Activated T-helper 1 cell treated with Interleukin-2 at 50 U/mL for 16 hours (primary cell): ENCODE results near the gene MAMDC2.

ENCODE experiments used
- DNase-seq: peaks from one replicate; pipeline ENCODE4 v3.0.0-alpha.2; 2020; ENCODE audit warnings: low read depth

MAMDC2 gene

DNA sequence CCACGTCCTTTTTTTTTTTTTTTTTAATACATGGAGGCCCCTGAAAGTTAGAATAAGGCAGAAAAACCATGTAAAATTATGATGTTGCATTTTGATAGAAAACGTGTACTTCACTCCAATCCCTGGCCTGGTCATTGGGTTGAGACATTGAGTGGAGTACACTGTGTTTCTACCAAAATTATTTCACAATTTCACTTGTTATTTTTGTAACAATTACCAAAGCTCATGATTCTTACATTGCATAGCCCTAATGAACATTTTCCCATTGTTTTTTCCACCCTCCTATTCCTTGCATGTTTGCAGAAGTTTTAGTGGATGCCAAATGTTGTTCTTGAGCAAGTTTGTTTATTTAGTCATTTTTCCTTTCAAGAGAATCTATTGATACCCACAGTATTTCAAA is 21.9 kb downstream of the MAMDC2 start:
- DNase-seq, result no peak

DNA sequence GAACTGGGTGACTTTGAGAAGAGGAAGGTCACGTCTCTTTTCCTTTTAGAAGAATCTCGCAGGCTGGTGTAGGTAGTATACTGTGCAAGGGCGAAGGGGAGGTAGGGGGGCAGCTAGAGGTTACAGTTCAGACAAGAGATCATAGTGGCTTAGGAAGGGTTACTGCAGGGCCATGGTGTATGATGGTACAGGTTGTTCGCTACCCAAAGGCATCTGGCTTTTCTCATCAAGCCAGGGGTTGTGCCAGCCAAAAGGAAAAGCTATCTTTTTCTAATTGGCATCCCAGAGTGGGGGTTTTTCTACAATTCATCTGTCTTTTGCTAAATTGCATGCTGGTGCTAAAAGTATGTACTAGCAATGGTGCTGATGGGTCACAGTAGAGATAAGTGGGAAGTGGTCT is 22.8 kb downstream of the MAMDC2 start:
- no peak for DNase-seq

DNA sequence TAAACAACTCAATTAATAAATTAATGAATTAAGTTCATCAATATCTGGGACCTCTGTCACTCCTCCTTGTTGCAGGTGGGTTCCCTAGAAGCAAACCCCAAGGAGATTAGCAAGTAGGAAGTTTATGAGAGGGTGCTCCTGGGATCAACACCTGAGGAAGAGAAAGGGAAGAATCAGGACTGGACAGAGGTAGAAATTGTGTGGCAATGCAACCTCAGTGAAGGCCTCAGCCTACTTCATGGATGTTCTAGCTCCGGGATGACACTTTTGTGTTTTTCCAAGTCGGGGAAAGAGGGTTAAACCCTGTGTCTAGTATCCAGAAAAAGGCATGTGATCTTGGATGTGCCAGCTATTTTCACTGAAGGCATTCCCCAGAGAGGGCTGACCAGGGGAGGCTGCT is 23.2 kb downstream of the MAMDC2 start:
- no peak for DNase-seq

DNA sequence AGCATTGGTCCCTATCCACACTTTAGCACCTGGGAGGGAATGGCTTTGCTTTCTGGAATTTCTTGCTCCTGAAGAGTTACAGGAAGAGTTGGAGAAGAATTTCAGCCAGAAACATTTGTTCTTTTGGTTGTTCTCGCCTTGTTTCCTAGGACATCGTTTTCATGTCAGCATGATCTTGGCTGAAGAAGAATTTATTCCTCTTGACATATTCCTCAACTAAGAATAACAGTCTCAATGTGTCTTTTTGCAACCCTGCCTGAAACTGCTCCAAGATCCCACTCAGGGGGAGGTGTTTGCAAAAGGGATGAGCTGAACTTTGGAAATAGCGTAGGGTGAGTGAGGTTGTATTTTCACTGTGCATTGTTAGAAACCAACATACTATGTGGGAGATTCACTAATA is 26.1 kb downstream of the MAMDC2 start:
- DNase-seq, result no peak

DNA sequence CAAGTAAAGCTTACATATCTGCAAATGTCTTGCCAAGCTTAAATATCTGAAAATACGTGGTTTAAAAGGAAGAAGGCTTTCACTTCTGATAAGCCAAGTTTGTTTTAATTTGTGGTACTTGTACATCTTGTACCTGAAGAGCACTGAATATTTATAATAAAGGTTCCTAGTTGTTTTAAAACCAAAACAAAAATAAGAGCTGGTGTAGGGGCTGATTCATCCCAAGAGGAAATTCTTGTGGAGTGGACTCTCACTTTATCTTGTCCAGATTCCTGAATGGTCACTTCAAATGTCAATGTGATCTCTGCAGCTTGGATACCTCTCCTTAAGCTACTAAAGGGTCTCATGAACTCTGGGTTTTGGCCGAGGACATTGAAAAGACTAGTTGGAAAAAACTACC is 29.5 kb downstream of the MAMDC2 start:
- DNase-seq, result no peak

DNA sequence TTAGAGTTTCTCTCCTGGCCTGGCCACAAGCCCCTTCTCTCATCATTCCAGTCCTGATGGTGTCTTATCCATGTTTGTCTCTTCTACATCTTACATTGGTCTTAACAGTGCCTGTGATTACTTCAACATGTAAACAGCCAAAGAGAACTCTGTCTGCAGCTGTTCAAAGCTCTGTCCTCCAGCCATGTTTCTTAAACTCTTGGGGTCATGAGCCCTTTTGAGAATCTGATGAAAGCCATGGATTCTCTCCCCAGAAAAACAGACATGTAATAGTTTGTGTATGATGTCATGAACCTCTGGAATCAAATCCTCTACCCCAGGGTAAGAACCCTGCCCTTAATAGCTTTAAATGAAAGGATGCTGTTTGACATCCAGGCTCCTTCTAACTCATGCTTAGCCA is 30.1 kb downstream of the MAMDC2 start:
- no peak for DNase-seq

DNA sequence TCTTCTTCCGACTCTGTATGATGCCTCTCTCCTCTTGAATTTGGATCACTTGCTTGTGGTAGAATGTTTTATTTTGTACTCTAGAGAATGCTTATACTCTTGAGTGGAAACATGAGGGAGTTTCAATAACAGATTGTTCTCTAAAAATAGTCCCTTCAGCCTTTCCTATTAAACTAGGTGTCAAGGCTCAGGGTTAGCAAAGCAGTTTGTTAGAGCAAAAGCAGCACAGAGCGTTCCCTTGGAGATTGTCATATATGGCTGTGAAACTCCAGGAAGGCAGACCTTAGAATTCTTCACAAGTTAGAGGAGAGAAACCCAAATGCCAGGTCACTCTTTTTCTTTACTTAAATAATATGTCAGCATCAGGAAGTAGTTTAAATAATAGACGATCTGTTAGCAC is 33.0 kb downstream of the MAMDC2 start:
- DNase-seq, result no peak

DNA sequence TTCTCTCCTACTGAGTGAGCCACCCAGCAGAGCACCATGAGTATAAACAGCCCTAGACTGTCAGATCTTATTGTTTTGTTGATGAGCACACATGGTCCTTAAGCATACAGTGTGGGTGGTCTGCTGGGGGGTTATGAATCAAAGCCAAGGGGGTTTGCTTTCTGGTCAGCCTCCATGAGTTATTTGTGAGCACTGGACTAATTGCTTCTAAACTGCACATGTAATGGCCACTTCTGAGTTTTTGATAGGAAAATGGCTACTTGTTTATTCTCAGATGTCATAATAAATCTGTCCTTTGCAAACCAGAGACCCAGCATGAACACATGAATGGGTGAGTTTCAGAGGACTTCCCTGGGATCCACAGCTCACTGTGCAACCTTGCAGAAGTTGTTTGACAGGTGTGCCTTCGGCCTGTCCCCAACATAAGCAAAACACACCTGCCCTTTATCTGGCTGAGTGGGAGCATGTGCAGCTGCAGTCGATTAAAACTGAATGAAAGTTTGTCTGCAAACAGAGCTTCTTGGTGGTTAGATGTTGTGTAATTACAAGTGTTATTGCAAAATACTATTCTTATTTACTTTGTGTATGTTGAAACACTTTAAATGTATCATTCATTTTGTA is 35.9 kb downstream of the MAMDC2 start:
- no peak for DNase-seq

DNA sequence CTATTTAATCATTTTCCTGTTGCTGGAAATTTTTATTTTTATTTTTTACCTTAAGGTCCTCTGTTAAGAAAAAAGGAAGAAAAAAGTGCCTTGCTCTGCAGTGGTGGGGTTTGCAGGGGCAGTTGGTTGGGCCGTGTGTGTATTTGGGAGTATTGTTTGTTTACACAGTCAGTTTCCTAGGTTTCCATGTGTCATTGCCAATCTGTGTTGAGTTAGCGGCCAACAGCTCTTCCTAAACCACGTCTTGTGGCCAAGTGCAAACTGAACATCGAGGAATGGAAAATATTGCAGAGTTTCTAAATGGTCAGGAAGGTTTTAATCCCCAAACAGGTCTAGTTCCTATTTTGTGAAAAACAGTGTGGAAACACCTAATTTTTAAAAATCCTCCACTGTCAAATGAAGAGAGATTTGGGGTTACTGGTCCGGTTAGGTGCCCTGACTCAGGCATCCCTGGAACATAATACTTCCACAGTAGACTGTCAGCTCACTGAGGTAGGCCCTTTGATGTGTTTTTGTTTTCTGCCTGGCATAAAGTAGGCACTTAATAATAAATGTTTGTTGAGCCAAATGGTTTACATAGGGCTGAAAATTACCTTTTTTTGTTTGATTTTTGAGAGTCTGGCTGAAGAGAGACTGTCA is 37.0 kb downstream of the MAMDC2 start:
- no peak for DNase-seq

DNA sequence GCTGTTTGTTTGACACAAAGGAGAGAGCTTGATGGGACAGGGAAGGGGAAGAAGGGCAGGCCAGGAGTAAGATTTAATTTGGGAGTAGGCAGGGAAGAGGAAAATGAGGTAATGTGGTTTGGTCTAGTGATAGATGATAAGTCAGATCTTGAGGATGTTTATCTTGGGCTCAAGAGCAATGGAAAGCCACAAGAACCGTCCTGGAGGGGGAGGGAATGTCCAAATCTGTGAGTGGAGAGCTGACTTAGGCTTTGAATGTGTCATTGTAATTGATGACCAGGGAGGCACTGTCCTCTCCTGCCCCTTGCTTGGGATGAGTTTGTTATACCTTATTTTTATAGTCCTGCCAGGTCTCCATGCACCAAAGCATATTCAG is 37.5 kb downstream of the MAMDC2 start:
- DNase-seq, result no peak

DNA sequence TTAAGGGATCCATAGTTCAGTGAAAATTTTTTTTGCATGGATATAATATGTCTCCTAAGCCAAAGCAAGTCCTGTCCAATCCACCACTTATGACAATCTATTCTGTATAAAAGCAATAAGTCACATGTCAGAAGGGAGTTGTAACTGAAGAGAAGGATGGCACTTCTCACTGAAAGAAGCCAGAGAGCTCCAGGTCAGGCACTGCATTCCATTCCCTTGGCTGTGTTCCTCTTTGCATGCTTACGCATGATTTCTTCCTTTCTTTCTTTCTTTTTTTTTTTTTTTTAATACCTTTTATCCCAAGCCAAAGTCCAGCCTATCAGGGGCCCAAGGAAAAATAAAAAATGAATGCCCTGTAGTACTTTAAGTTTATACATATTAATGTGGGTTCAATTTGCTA is 39.8 kb downstream of the MAMDC2 start:
- no peak for DNase-seq

DNA sequence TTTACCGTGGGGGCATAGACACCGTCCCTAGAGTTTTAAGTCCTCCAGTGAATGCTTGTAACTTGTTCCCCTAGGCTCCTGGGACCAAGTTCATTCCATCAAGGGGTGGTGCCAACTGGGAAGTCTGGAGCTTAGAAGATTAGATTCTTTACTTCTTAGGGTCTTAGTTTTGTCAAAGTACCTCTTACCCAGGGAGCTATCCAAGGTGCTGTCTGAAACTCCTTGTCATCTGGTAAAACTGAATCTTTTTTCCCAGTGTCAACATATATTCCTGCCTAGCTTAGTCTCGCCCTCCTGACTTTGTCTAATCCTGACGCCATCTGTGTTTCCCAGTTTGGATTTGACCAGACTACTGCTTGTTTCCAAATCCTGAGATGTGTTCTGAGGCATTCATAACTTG is 41.6 kb downstream of the MAMDC2 start:
- DNase-seq, result no peak

DNA sequence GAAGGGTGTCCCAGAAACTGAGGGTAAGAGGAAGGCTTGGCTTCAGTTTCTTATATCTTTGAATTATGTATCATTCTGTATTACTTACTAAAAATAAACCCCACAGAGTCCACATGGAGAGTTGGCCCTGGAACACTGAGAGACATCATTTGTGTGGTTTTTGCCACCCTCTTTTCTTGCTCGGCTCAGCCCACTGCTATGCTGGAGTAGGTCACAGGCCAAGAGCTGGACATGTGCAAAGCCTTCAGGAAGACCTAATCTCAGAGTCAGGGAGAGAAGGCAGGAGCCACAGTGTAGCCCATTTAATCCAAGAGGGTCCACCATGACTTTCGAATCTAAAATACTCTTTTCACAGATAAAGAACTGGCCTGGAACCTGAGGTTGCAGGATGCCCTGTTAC is 47.5 kb downstream of the MAMDC2 start:
- no peak for DNase-seq

DNA sequence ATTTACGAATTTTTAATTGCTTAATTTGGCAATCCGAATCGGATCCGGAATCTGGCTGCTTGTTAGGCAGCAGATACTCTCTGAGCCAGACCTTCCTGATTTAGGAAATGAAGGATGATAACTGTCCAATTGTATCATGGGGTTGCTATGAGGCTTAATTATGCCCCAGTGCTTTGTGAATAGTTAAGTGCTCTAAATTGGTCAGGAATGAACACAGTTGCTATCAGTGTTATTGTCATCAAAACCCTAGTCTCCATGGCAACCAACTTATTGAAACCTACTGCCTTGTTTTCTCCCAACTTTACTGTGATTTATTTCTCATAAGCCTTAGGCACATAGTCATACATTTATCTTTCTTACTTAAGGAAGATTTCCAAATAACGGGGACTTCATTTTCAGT is 47.9 kb downstream of the MAMDC2 start:
- no peak for DNase-seq

DNA sequence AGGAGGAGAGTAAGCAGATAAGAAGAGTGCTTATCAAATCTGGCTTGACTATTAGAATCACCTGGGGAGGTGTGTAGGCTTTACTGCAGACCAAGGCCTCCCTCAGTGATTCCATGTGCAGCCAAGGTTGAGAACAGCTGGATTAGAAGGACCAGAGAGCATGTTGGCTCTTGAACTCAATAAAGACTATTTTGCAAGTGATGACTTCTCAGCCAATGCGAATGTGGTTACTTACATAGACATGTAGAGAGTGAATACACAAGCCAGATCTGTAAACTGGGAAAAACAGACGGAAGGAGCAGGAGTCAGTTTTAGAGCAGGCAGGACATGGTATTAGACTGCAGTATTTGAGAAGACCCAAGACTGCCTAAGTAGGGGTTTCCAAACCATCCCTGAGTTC is 48.5 kb downstream of the MAMDC2 start:
- DNase-seq, result no peak

DNA sequence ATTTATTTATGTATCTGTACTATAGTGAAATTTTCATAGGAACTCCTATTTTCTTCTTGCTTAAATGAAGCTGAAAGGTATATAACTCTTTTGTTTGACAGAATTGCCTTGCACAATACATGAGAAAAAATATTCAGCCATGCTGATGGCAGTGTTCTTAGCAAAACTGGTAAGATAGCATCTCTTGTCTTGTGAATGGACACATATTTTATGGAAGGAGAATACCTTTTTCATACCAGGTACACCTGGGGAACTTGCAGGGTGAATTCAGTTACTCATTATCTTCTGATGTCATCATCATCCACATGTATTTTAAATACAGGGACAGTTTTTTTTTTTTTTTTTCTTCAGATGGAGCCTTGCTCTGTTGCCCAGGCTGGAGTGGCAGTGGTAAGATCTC is 49.4 kb downstream of the MAMDC2 start:
- no peak for DNase-seq

DNA sequence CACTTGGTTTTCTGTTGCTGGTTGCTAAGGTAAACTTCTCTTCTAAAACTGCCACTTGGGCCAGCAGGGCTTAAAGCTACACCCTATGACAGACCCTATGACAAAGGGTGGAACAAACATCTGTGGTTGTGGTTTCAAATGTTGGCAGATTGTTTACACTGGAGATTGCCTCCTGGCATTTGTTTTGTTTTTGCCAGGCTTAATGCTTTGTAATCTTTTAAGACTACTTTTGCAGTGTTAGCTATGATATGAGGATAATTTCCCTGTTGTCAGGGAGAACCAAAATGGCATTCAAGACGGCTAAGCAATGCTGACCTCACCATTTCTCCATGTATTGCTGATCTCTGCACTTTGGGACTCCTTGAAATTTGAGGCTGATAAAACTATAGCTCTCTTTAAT is 50.3 kb downstream of the MAMDC2 start:
- no peak for DNase-seq

DNA sequence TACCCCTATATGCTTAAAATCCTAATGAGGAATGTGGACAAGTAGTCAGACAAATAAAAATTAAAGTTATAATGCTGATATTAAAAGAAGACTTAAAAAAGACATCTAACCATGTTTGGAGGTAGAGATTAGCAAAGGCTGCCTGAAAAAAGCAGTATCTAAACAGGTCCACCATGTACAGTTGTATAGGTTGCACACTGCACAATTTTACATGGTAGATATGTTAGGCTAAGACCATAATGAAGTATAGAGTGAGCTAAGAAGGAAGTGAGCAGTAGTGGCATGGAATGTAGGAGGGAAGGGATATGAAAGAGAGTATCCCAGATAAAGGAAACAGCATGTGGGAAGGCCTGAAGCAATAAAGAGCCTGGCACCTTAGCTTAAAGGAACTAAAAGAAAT is 51.1 kb downstream of the MAMDC2 start:
- DNase-seq, result no peak

DNA sequence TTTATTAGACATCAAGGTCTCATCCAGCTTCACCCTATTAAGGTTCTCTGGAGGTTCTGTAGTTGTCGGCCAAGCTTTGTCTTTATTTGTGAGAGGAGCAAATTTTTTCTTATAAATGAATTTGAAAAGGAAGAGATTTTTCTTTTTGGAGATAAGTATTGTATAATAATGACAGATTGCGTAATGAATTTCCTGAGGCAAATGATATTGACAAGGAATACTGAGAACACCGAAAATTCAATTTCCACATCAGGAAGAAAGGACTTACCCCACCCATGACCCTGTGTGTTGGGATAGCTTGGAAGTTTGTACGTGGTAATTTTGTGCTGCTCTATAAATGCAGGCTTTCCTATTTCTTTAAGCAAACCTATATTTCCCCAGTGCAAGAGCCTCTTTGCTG is 53.5 kb downstream of the MAMDC2 start:
- DNase-seq, result no peak

DNA sequence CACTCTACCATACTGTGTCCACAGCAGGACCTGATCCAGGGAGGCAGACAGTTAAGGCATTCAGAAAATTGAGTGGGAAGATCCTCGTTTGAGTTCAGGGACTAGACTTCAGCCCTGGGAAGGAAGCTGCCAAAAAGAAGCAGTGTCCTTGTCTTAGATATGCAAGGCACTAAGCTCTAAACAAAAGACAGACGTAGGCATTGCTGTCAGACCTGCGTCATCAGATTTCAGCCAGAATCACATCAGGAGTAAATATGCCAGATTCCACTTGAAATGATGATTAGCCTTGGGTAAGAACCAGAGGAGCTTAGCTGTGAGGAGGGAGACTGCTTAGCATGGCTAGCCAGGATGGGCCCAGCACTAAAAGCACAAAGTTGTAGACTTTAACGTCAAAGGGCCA is 56.7 kb downstream of the MAMDC2 start:
- no peak for DNase-seq

DNA sequence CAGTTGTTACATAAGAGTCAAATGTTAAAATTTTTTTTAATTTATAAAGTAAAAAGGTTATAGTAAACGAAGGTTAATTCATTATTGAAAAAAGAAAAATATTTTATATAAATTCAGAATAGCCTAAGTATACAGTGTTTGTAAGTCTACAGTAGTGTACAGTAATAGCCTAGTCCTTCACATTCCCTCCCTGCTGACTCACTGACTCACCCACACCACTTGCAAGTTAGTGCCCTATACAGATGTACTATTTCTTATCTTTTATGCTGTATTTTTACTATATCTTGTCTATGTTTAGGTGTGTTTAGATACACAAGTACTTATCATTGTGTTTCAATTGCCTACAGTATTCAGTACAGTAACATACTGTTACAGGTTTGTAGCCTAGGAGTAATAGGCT is 57.6 kb downstream of the MAMDC2 start:
- DNase-seq, result no peak

DNA sequence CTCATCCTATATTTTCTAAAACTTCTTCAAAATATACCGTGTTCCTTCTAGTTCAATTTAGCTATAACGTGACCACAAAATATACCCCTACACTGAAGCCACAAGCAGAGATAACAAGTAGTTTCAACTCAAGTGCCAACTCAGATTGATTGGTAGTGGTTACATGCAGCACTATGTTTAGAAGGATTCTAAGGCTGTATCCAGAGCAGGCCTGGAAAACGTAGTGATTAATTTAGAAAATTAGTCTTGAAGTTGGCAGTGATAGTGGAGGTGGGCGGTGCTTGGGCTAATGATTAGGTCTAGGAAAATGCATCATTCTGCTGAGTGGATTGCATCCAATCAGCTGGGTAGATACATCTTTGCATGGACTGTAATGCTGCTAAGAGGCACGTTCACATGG is 61.5 kb downstream of the MAMDC2 start:
- no peak for DNase-seq

DNA sequence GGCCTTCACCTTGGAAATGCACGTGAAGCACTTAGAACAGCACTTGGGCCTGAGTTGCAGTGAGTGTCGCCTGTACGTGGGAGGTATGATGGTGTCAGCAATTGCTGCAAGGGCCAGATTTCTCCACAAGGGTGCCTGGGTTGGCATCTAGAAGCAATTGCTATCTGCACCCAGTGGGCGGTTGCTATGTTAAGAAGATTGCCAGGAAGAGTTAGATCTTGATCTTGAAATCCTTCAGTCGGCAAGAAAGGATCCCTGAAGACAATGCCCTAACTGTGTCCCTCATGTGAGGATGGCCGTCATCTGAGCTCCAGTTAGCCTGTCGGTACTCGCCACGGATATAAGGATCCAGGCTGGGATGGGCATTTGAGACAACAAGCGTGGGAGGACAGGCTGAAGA is 62.9 kb downstream of the MAMDC2 start:
- no peak for DNase-seq

DNA sequence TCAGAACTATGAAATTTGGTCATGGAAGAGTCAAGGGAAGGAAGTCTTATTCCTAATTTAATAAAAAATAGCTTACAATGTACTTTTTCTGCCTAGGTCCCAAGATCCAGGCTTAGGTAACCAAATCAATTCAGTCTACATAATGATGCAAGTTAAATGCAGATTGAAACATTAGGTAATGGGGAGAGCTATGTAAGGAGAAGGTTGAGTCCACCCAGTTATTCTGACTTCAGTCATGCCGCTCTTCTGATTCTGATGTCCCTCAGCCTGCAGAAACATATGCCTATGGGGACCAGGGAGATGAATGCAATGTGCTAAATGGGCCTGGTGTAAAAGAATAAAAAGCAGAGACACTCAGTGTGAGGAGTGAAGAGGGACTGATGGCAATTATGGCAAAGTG is 63.9 kb downstream of the MAMDC2 start:
- DNase-seq, result no peak

DNA sequence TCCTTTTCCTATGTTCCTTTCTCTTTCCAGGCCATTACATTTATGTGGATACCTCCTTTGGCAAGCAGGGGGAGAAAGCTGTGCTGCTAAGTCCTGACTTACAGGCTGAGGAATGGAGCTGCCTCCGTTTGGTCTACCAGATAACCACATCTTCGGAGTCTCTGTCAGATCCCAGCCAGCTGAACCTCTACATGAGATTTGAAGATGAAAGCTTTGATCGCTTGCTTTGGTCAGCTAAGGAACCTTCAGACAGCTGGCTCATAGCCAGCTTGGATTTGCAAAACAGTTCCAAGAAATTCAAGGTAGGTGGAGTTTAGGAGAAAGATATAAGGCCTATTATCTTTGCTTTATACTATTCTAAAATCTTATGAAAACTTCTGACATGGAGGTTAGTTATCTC is 64.5 kb downstream of the MAMDC2 start:
- no peak for DNase-seq
